HG03442 (cell line): ENCODE data around the gene TCERG1L.

ENCODE experiments used
- ATAC-seq: cut with Tn5 transposase; IDR thresholded peaks from one replicate; pipeline ENCODE4 v1.9.1; 2021; ENCODE audit warnings: mild to moderate bottlenecking, moderate library complexity; ENCODE audit not compliant: unreplicated experiment

The TCERG1L gene

GRCh38 chr10:131078131-131078881, 233.2 kb downstream of the TCERG1L start:
- ATAC-seq, result no peak

GRCh38 chr10:131077724-131078123, 233.8 kb downstream of the TCERG1L start:
- no peak for ATAC-seq

GRCh38 chr10:131077031-131077430, 234.5 kb downstream of the TCERG1L start:
- no peak for ATAC-seq

GRCh38 chr10:131076356-131076755, 235.2 kb downstream of the TCERG1L start:
- ATAC-seq, result no peak

GRCh38 chr10:131075218-131075770, 236.2 kb downstream of the TCERG1L start:
- no peak for ATAC-seq

- no peak for ATAC-seq
Observed at GRCh38 chr10:131074682-131075081, 236.8 kb downstream of the TCERG1L start.

GRCh38 chr10:131073469-131074035, 238.0 kb downstream of the TCERG1L start:
- no peak for ATAC-seq

GRCh38 chr10:131072651-131073468, 238.7 kb downstream of the TCERG1L start:
- ATAC-seq, result no peak

GRCh38 chr10:131071721-131072120, 239.8 kb downstream of the TCERG1L start:
- ATAC-seq, result no peak

- no peak for ATAC-seq
Observed at GRCh38 chr10:131070856-131071255, 240.7 kb downstream of the TCERG1L start.

GRCh38 chr10:131068760-131069159, 242.8 kb downstream of the TCERG1L start:
- ATAC-seq, result no peak

GRCh38 chr10:131068311-131068710, 243.2 kb downstream of the TCERG1L start:
- ATAC-seq, result no peak

GRCh38 chr10:131067690-131068089, 243.8 kb downstream of the TCERG1L start:
- no peak for ATAC-seq

GRCh38 chr10:131065673-131066305, 245.7 kb downstream of the TCERG1L start:
- no peak for ATAC-seq

- no peak for ATAC-seq
Observed at GRCh38 chr10:131063311-131063710, 248.2 kb downstream of the TCERG1L start.

- ATAC-seq, result no peak
Observed at GRCh38 chr10:131062621-131063260, 248.8 kb downstream of the TCERG1L start.

GRCh38 chr10:131061216-131061615, 250.3 kb downstream of the TCERG1L start:
- ATAC-seq, result no peak

- no peak for ATAC-seq
Observed at GRCh38 chr10:131059881-131060280, 251.6 kb downstream of the TCERG1L start.

- no peak for ATAC-seq
Observed at GRCh38 chr10:131058799-131059198, 252.7 kb downstream of the TCERG1L start.

GRCh38 chr10:131056781-131057180, 254.7 kb downstream of the TCERG1L start:
- no peak for ATAC-seq
